DND-41 (cell line): ENCODE results near the gene PGAP3.

ENCODE experiments used
- ATAC-seq: fragments of 200-7000 bp; cut with Tn5 transposase; 3 replicates; pipeline ENCODE4 v1.9.1; 2021; ENCODE audit warnings: low read depth; ENCODE audit not compliant: insufficient read depth
- DNase-seq: peaks from one replicate; pipeline ENCODE4 v3.0.0-alpha.2; 2020
- H2AFZ ChIP-seq: 2 replicates; pipeline ENCODE4 v1.6.0; 2012; ENCODE audit warnings: low read depth, low read length
- H3K27ac ChIP-seq: 2 replicates; pipeline ENCODE4 v1.5.1; 2012; ENCODE audit warnings: low read length, inconsistent platforms
- H3K27me3 ChIP-seq: fragments of 200-600 bp; sonication (generic); 2 replicates; pipeline ENCODE4 v1.6.0; 2012; ENCODE audit warnings: low read length, mild to moderate bottlenecking, inconsistent platforms; ENCODE audit not compliant: insufficient read depth, poor library complexity
- H3K36me3 ChIP-seq: 2 replicates; pipeline ENCODE4 v1.5.1; 2012; ENCODE audit warnings: low read length, inconsistent platforms; ENCODE audit not compliant: insufficient read depth
- H3K4me1 ChIP-seq: 2 replicates; pipeline ENCODE4 v1.5.1; 2012; ENCODE audit warnings: mild to moderate bottlenecking, low read length; ENCODE audit not compliant: insufficient read depth
- H3K4me2 ChIP-seq: 2 replicates; pipeline ENCODE4 v1.6.0; 2012; ENCODE audit warnings: mild to moderate bottlenecking, moderate library complexity, low read length, inconsistent platforms; ENCODE audit not compliant: insufficient read depth
- H3K4me3 ChIP-seq, 2 experiments: fragments of 200-600 bp in 1 of 2; shearing (Covaris generic) in 1 of 2; 2 replicates each; pipeline ENCODE4 v1.5.1; 2012 to 2016; ENCODE audit warnings: inconsistent platforms in 2 of 2, low read length in 2 of 2, mild to moderate bottlenecking in 2 of 2, low read depth in 1 of 2, moderate library complexity in 1 of 2
- H3K79me2 ChIP-seq: 2 replicates; pipeline ENCODE4 v1.6.0; 2012; ENCODE audit warnings: low read length, inconsistent platforms; ENCODE audit not compliant: insufficient read depth
- H3K9ac ChIP-seq: 2 replicates; pipeline ENCODE4 v1.6.0; 2012; ENCODE audit warnings: low read depth, mild to moderate bottlenecking, inconsistent platforms, low read length, moderate library complexity
- H3K9me3 ChIP-seq: 2 replicates; pipeline ENCODE4 v1.5.1; 2012; ENCODE audit warnings: low read length, moderate library complexity, mild to moderate bottlenecking, inconsistent platforms; ENCODE audit not compliant: insufficient read depth, severe bottlenecking
- H4K20me1 ChIP-seq: 2 replicates; pipeline ENCODE4 v1.6.0; 2012; ENCODE audit warnings: low read length; ENCODE audit not compliant: insufficient read depth
- EZH2 ChIP-seq: IDR thresholded peaks from 3 replicates; pipeline ENCODE4 v1.6.1; 2012; ENCODE audit warnings: borderline replicate concordance, low read depth, mild to moderate bottlenecking, moderate library complexity, low read length, inconsistent platforms; ENCODE audit not compliant: severe bottlenecking
- TF ChIP-seq, protein P1 (sequence below): IDR thresholded peaks from 2 replicates; pipeline ENCODE4 v1.5.1; 2012; ENCODE audit warnings: borderline replicate concordance, low read length, moderate library complexity, mild to moderate bottlenecking; ENCODE audit not compliant: poor library complexity, severe bottlenecking; ENCODE audit errors: extremely low read depth

Gene PGAP3

DNA sequence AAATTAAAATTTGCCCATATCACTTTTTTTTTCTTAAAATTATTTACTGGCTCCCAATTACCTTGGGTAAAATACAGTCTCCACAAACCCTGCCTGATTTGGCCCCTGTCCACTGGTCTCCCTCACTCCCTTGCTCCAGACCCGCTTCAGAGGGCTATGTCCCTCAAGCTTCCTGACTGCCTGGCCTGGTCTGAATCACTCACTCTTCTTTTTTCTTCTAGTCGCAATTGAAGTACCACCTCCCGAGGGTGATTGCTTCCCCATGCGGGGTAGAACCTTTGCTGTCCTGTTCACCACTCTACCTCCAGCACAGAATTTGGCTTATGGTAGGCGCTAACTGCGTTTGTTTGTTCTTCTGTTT, 598 bp upstream of the PGAP3 start:
- peak overlapping the region; percentile 67 for H2AFZ ChIP-seq

DNA sequence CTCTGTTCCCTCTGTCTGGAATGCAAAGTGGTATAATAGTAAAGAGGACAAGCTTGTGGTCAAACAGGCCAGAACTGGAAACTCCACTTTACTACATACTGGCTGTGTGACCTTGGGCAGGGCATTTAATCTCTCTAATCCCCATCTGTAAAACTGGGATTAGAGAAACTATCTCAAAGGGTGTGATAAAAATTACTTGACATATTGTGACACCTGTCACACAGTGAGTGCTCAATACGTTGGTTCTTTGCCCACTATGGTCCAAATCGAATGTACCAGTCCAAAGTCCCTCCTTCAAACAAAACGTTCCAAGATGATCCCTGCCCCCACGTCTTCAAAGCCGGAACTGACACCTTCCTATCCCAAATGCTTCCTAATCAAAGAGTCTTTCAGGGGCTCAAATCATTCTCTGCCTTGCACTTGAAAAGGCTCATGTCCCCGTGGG, 734 bp downstream of the PGAP3 start:
- no peaks in the 10 kb centered on the region for H3K27me3 ChIP-seq

More for the DNA sequence above, 598 bp upstream of the PGAP3 start:
- TF ChIP-seq, protein P1, sequence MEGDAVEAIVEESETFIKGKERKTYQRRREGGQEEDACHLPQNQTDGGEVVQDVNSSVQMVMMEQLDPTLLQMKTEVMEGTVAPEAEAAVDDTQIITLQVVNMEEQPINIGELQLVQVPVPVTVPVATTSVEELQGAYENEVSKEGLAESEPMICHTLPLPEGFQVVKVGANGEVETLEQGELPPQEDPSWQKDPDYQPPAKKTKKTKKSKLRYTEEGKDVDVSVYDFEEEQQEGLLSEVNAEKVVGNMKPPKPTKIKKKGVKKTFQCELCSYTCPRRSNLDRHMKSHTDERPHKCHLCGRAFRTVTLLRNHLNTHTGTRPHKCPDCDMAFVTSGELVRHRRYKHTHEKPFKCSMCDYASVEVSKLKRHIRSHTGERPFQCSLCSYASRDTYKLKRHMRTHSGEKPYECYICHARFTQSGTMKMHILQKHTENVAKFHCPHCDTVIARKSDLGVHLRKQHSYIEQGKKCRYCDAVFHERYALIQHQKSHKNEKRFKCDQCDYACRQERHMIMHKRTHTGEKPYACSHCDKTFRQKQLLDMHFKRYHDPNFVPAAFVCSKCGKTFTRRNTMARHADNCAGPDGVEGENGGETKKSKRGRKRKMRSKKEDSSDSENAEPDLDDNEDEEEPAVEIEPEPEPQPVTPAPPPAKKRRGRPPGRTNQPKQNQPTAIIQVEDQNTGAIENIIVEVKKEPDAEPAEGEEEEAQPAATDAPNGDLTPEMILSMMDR: no peak
- no peak for TF ChIP-seq EZH2
- Histone ChIP-seq H3K27me3 (no peaks in the 10 kb centered on the region), H3K9ac (peak overlapping the region; percentile 74), H3K36me3 (peaks cover 2% of the 10 kb centered on the region; the same call in 1 of the 2 replicates), H4K20me1 (no peaks in the 10 kb centered on the region), H3K4me3 (peak overlapping the region; percentile 77 to 80), H3K4me1 (peaks cover 25% of the 10 kb centered on the region), H3K79me2 (no peaks in the 10 kb centered on the region), H3K27ac (peak overlapping the region; percentile 85), H3K4me2 (peak overlapping the region; percentile 93), H3K9me3 (no peaks in the 10 kb centered on the region)
- no peak for ATAC-seq
- DNase-seq: no peak

DNA sequence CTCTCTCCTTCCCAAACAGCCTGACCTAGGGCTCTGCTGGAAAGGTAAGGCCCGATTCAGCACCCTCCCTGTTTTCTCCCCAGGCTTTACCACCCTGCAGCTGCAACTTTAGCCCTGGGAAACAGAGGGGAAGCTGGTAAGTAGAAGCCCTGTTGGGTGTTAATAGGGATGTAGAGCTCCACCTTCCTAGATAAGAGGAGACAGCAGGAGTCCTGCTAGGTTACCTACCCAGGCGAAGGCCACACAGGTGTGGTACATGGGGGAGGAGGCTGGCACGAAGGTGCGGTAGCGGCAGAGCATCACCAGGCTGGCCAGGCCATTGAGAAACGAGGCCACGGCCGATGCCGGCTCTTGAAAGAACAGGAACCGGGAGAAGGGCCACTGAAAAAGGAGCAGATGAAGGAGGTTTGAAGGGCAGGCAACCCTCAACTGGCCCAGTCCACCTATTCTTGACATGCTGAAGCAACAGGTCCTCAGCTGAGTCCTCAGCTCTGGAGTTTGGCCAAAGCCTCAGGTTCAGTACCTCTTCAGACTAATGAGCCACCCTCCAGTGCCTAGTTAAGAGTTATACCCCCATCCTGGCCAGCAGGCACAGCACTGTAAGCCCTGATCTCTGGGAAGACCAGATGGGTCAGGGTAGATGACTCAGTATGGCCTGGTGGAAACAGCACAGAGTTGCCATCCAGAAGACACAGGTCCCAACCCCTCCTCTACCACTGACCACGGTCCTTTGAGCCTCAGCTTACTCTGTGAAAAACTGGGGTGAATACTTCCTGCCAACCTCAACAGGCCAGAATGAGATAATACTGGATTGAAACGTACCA, 3.3 kb downstream of the PGAP3 start:
- Histone ChIP-seq H3K27me3 (no peaks in the 10 kb centered on the region), H3K79me2 (no peaks in the 10 kb centered on the region), H3K27ac (no peak overlapping the region), H3K9ac (no peak overlapping the region), H3K9me3 (no peaks in the 10 kb centered on the region), H3K36me3 (peaks cover 6% of the 10 kb centered on the region; the same call in 1 of the 2 replicates), H3K4me1 (peaks cover 30% of the 10 kb centered on the region), H2AFZ (no peak overlapping the region), H3K4me3 (no peak overlapping the region), H4K20me1 (no peaks in the 10 kb centered on the region), H3K4me2 (no peak overlapping the region)
- ATAC-seq (no peak), DNase-seq (no peak)
- TF ChIP-seq EZH2: no peak
- TF ChIP-seq, protein P1: no peak

More for the DNA sequence above, 734 bp downstream of the PGAP3 start:
- no peaks in the 10 kb centered on the region for H4K20me1 ChIP-seq
- H2AFZ ChIP-seq: peak overlapping the region; percentile 67
- no peaks in the 10 kb centered on the region for H3K79me2 ChIP-seq
- H3K4me3 ChIP-seq: peak overlapping the region; percentile 77 to 80; a peak in 3 of 4 replicates
- H3K9ac ChIP-seq: peak overlapping the region; percentile 74
- no peak for TF ChIP-seq EZH2
- TF ChIP-seq, protein P1: no peak
- peaks cover 25% of the 10 kb centered on the region for H3K4me1 ChIP-seq
- H3K27ac ChIP-seq: peak overlapping the region; percentile 85
- peak overlapping the region; percentile 93 for H3K4me2 ChIP-seq
- DNase-seq (no peak), ATAC-seq (no peak)
- H3K36me3 ChIP-seq: peaks cover 6% of the 10 kb centered on the region; the same call in 1 of the 2 replicates
- no peaks in the 10 kb centered on the region for H3K9me3 ChIP-seq
